Cardiac muscle cell (in vitro differentiated cells and primary cell): ENCODE measurements around the gene LRBA. TPM values are rescaled to one million over a fixed set of nuclear protein-coding genes. Genes with fewer than 3 reads are reported as not detected.
A peak's percentile ranks its signal among the peaks of the same experiment; 100 is the strongest.

Source experiments
- DNase-seq, 2 donors: peaks; one replicate each; pipeline versions ENCODE4 v3.0.0 to v3.0.0-alpha.2; 2010 to 2017; ENCODE audit warnings: low read depth in 1 of 2, low spot score in 1 of 2
- H3K27ac ChIP-seq: fragments of 200-600 bp; sonication (generic); 2 replicates; pipeline ENCODE4 v1.5.1; 2016
- H3K27me3 ChIP-seq: fragments of 200-600 bp; sonication (generic); 2 replicates; pipeline ENCODE4 v1.6.0; 2016; ENCODE audit warnings: control low read depth
- H3K36me3 ChIP-seq: fragments of 200-600 bp; sonication (generic); 2 replicates; pipeline ENCODE4 v1.5.1; 2016; ENCODE audit warnings: control low read depth
- H3K4me1 ChIP-seq: fragments of 200-600 bp; sonication (generic); 2 replicates; pipeline ENCODE4 v1.8.1; 2017; ENCODE audit warnings: low read depth, mild to moderate bottlenecking, mixed run types
- H3K4me3 ChIP-seq: fragments of 200-600 bp; sonication (generic); 2 replicates; pipeline ENCODE4 v1.5.1; 2016; ENCODE audit warnings: mild to moderate bottlenecking
- H3K9me3 ChIP-seq: fragments of 200-600 bp; sonication (generic); 2 replicates; pipeline ENCODE4 v1.5.1; 2017; ENCODE audit warnings: low read depth, mild to moderate bottlenecking, control low read depth
- polyA plus RNA-seq: library from polyadenylated mRNA; unstranded; fragments of >200 nt; fragmentation: Nextera tagmentation; extraction: Ambion mirVana; gene quantifications from 2 replicates; pipeline ENCODE4 v1.2.1, GENCODE V29; 2016
- total RNA-seq: library from RNA; depleted of rRNA; stranded (reverse); fragments of >200 nt; gene quantifications from 2 replicates; pipeline ENCODE4 v1.2.3, GENCODE V29; 2016
- TF ChIP-seq, protein P1 (sequence below): IDR thresholded peaks from 2 replicates; pipeline ENCODE4 v1.5.1; 2012; ENCODE audit warnings: low read depth, mild to moderate bottlenecking, low read length

The LRBA gene
- total and polyA plus RNA-seq, 2 experiments from 2014 or later: 17.7 to 58.8 TPM

DNA sequence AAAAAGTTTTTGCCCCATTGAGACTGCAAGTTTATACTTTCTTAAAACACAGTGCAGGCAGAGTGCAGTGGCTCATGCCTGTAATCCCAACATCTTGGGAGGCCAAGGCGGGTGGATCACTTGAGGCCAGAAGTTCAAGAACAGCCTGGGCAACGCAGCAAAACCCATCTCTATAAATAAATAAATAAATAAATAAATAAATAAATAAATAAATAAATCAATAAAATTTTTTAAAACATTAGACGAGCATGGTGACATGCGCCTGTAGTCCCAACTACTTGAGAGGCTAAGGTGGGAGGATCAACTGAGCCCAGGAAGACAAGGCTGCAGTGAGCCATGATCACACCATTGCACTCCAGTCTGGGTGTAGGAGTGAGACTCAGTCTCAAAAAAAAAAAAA lies 213.3 kb downstream of the LRBA start:
- no peak overlapping the region for H3K4me3 ChIP-seq
- no peaks in the 10 kb centered on the region for H3K27me3 ChIP-seq
- no peaks in the 10 kb centered on the region for H3K36me3 ChIP-seq
- DNase-seq: no peak
- no peak overlapping the region for H3K27ac ChIP-seq
- TF ChIP-seq, protein P1, sequence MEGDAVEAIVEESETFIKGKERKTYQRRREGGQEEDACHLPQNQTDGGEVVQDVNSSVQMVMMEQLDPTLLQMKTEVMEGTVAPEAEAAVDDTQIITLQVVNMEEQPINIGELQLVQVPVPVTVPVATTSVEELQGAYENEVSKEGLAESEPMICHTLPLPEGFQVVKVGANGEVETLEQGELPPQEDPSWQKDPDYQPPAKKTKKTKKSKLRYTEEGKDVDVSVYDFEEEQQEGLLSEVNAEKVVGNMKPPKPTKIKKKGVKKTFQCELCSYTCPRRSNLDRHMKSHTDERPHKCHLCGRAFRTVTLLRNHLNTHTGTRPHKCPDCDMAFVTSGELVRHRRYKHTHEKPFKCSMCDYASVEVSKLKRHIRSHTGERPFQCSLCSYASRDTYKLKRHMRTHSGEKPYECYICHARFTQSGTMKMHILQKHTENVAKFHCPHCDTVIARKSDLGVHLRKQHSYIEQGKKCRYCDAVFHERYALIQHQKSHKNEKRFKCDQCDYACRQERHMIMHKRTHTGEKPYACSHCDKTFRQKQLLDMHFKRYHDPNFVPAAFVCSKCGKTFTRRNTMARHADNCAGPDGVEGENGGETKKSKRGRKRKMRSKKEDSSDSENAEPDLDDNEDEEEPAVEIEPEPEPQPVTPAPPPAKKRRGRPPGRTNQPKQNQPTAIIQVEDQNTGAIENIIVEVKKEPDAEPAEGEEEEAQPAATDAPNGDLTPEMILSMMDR: no peak
- H3K4me1 ChIP-seq: peaks cover 8% of the 10 kb centered on the region
- H3K9me3 ChIP-seq: no peaks in the 10 kb centered on the region

DNA sequence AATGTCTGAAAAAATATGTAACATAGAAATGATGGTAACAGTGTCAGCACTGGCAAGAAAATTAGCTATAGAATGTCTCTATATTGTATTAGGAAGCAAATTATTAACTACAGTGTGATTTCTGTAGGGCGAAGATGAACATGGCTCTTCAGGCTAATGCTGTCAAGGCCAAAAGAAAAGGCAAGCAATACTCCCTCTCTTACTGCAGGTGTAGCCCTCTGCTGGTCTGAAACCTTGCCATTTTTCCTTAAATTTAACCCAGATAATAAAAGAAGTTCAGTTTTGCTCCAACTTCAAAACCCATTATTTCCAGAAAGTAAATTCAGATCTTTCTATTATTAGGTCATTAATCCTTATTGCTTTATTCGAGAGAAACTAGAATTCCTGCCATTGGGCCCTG lies 215.9 kb downstream of the LRBA start:
- TF ChIP-seq, protein P1: peak; percentile 9
- H3K4me1 ChIP-seq: peaks cover 9% of the 10 kb centered on the region

DNA sequence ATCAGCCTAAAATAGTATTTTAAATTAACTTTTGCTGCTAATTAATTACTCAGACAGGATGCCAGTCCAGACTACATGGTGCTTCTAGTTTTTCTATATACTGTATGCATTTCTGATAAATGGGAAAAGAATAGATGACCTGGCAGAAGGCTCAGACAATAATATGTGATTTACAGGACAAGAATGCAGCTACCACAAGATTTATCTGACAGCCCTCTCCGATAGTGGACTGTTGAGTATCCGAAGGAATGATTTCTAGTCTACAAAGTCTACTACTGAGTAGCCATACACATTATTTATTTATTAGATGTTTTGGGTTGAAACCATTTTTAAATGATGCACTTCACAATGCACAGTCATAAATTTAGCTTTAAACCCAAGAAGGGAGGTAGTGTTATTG lies 220.4 kb downstream of the LRBA start:
- no peak overlapping the region for H3K4me3 ChIP-seq
- no peaks in the 10 kb centered on the region for H3K9me3 ChIP-seq
- no peaks in the 10 kb centered on the region for H3K27me3 ChIP-seq
- no peaks in the 10 kb centered on the region for H3K36me3 ChIP-seq
- H3K27ac ChIP-seq: no peak overlapping the region
- peaks cover 9% of the 10 kb centered on the region for H3K4me1 ChIP-seq
- TF ChIP-seq, protein P1: no peak
- DNase-seq: no peak

More for the DNA sequence above, 215.9 kb downstream of the LRBA start:
- H3K4me3 ChIP-seq: no peak overlapping the region
- H3K9me3 ChIP-seq: no peaks in the 10 kb centered on the region
- H3K36me3 ChIP-seq: no peaks in the 10 kb centered on the region
- H3K27ac ChIP-seq: no peak overlapping the region
- DNase-seq: no peak
- H3K27me3 ChIP-seq: no peaks in the 10 kb centered on the region

DNA sequence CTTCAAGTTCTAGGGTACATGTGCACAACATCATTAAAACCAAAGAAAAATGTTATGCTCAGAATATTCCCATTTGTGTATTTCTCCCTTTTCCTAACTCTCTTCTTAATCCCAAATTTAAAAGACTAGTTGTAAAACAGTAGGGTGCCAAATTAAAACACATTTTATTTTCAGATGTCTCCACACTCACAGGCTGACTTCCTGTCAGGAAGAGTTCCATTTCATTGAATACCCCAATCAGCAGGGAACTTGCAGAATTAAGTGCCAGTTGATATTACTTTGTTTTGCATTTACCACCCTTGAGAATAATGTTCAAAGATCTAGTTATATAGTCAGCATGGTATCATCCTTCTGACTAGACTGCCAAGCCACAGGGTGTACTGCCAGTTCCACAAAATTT lies 225.2 kb downstream of the LRBA start:
- H3K4me1 ChIP-seq: no peaks in the 10 kb centered on the region
- TF ChIP-seq, protein P1: no peak
- no peak overlapping the region for H3K4me3 ChIP-seq
- no peak overlapping the region for H3K27ac ChIP-seq
- no peak for DNase-seq
- H3K36me3 ChIP-seq: no peaks in the 10 kb centered on the region
- H3K27me3 ChIP-seq: no peaks in the 10 kb centered on the region
- H3K9me3 ChIP-seq: no peaks in the 10 kb centered on the region

- no peaks in the 10 kb centered on the region for H3K36me3 ChIP-seq
- H3K27me3 ChIP-seq: no peaks in the 10 kb centered on the region
- TF ChIP-seq, protein P1: no peak
- H3K4me1 ChIP-seq: peaks cover 3% of the 10 kb centered on the region
- DNase-seq: no peak
- no peak overlapping the region for H3K27ac ChIP-seq
- H3K9me3 ChIP-seq: no peaks in the 10 kb centered on the region
- no peak overlapping the region for H3K4me3 ChIP-seq
Observed at GRCh38 chr4:150784939-150785338, 230.1 kb downstream of the LRBA start.

- no peak for DNase-seq
Observed at GRCh38 chr4:150784305-150784704, 230.8 kb downstream of the LRBA start.

More at GRCh38 chr4:150784305-150784704, 230.8 kb downstream of the LRBA start:
- Histone ChIP-seq H3K4me3 (no peak overlapping the region), H3K36me3 (no peaks in the 10 kb centered on the region), H3K9me3 (no peaks in the 10 kb centered on the region), H3K27me3 (no peaks in the 10 kb centered on the region), H3K27ac (no peak overlapping the region), H3K4me1 (peaks cover 3% of the 10 kb centered on the region)
- TF ChIP-seq, protein P1: no peak
